Hepatic stellate cell (primary cell): ENCODE data around the gene SH3BGRL3.
"Not testable (repeated sequence)": the region's sequence is repeated elsewhere in the genome, so short reads cannot be mapped to it uniquely, and the experiment has no call there.

Experiments used
- DNase-seq: peaks from one replicate; pipeline ENCODE4 v3.0.0; 2011; ENCODE audit warnings: low spot score

Gene SH3BGRL3

GRCh38 chr1:26317146-26317545 is 37.3 kb downstream of the SH3BGRL3 start:
- DNase-seq, result no peak

- DNase-seq, result no peak
Observed at GRCh38 chr1:26317612-26318337, 37.9 kb downstream of the SH3BGRL3 start, which contains the start of gene CD52. CD52 (plus strand) TSS chr1:26317958; CDS start chr1:26318018, 60 bp downstream.

DNA sequence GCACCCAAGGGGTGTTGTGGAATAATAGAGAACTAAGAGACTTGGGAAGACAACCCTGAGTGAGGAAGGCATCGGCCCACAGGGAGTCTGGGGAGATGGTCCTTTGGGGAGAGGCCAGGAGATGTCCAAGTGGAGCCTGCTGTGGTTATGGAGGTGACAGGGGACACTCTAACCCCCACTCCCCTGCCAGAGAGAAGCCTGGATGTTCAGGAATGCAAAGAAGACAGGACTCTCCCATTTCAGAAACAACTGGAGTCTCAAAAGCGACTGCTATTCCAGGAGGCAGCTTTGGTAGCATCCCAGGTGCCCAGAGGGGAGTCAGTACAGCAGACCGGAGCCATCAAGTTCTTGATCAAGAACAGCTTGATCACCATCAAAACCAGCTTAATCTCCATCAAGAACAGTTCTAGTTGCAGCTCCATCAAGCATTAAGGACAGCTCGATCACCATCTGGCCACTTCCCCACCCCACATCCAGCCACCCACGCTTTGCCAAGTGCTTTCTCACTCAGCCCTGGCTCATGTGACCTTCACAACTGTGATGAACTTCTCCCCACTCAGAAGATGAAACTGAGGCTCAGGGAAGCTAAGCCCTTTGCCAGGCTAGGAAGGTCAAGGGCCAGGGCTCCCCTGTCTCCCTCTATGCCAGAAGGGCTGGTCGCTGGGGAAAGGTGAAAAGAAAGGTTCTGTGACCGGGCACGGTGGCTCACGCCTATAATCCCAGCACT is 38.6 kb downstream of the SH3BGRL3 start:
- no peak for DNase-seq

DNA sequence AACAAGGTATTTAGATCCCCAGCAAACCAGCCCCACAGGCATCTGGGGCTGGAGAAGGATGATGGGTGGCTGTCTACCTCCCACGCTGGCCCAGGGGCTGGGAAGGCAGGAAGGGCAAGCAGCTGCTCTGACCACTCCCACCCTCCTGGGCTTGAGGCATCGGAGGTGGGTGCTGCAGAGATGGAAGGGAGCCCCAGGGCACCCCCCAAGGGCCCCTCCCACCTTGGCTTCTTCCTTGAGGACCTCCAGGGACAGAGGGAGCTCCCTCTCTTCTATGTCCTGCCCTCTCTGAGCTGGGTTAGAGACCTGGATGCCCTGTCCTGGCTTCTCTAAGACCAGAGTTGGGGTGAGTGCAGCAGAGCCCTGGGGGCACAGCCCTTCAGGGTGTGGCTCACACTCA is 41.0 kb downstream of the SH3BGRL3 start:
- no peak for DNase-seq

DNA sequence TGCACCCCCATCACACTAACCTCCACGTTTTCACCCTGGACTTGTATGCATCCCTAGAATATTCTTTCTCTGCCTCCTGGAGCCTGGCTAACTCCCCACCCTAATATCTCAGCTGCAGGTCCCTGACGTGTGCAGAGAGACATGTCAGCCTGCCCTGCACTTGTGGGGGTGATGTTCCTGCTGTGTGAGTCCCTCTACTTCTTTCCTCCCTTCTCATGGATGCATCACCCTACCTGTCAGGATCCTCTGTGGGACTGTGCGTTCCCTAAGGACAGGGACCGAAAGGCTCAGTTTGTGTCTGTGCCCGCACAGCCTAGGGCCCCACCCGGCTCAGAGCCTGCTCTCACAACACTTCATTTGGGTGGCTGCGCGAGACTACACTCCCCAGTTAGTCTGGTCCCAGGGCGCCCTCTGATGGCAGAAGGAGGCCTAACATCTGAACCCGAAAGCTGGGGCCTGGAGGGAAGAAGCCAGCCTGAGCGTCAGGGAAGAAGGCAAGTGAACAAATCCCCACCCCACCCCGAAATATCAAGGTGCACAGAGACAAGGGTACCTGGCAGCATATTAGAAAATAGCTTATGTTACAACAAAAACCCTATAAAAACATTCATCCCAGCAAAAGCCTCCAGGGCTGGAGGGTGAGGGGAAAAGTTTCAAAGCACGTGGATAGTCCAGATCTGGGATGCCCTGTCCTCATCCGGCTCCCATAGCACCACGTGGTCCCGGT is 41.6 kb downstream of the SH3BGRL3 start:
- DNase-seq, result peak; percentile 91

GRCh38 chr1:26322042-26322331 is 42.1 kb downstream of the SH3BGRL3 start:
- no peak for DNase-seq

GRCh38 chr1:26323382-26323781 is 43.5 kb downstream of the SH3BGRL3 start:
- no peak for DNase-seq

GRCh38 chr1:26324550-26324949 is 44.7 kb downstream of the SH3BGRL3 start:
- DNase-seq, result no peak

- DNase-seq, result no peak
Observed at GRCh38 chr1:26327956-26328362, 48.1 kb downstream of the SH3BGRL3 start.

DNA sequence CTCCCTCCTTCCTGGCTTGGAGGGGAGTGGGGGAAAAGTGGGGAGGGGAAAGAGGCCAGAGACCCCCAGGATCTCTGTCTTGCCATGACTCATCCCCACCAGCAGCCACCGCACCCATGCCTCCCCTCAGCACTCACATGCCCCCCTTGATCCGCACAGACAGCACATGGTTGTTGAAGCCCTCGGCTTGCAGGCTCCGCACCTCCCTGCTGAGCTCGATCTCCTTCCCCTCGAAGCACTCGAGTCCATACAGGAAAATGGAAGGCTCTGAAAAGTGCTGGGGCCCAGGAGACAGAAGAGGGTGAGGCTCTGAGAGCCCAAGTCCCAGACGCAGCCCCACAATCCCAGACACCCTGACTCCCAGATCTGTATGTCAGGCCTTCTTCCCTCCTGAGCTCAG is 48.7 kb downstream of the SH3BGRL3 start:
- no peak for DNase-seq

DNA sequence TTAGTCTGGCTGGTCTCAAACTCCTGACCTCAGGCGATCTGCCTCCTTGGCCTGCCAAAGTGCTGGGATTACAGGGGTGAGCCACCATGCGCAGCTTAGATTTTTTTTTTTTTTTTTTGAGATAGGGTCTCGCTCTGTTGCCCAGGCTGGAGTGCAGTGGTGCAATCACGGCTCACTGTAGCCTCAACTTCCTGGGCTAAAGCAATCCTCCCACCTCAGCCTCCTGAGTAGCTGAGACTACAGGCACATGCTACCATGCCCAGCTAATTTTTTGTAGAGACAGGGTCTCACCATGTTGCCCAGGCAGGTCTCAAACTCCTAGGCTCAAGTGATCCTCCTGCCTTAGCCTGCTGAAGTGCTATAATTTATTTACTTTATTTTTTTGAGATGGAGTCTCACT is 49.5 kb downstream of the SH3BGRL3 start:
- not testable (repeated sequence) for DNase-seq

DNA sequence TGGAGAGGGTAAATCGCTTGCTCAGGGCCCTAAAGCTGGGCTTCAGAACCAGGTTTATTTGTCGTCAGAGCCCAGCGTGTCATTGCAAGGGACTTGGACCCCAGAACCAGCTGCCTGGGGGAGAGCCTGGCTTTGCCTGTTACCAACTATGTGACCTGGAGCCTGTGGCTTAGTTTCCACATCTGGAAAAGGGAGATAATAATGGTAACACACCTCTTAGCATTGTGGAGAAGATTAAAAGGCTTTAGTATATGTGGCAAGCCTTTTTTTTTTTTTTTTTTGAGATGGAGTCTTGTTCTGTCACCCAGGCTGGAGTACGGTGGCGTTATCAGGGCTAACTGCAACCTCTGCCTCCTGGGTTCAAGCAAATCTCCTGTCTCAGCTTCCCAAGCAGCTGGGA is 50.4 kb downstream of the SH3BGRL3 start:
- no peak for DNase-seq
